Neural progenitor cell (in vitro differentiated cells): Measurements from ENCODE around the gene POLR3A.

Experiments used
- EZH2 ChIP-seq: fragments of 200-600 bp; sonication (generic); IDR thresholded peaks from 2 replicates; pipeline ENCODE4 v1.6.1; 2017; ENCODE audit warnings: antibody characterized with exemption, mild to moderate bottlenecking, moderate library complexity
- EZH2phosphoT487 ChIP-seq: fragments of 200-600 bp; sonication (generic); IDR thresholded peaks from 2 replicates; pipeline ENCODE4 v1.6.1; 2017; ENCODE audit warnings: antibody characterized with exemption
- TF ChIP-seq, protein P1 (sequence below): fragments of 200-600 bp; sonication (generic); IDR thresholded peaks from 2 replicates; pipeline ENCODE4 v1.5.1; 2017; ENCODE audit warnings: antibody characterized with exemption, mild to moderate bottlenecking

DNA sequence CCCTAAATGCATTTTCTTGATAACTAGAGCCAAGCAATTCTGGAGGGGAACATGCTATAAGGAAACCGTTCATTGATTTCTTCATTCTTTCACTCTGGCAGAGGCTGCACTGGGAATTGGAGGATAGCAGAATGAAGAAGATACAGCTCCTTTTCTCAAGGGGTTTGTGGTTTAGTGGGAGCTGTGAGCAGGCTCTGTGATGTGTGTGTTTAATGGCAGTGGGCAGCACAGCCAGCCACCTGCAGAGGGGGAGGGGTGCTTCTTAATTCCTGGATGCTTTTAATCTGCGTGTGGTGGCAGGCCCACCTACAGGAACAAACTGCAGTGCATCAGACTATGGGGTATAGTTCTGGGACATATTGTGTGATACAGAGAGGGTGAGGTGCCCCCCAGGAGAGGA, 36.3 kb upstream of the POLR3A start:
- TF ChIP-seq, protein P1, sequence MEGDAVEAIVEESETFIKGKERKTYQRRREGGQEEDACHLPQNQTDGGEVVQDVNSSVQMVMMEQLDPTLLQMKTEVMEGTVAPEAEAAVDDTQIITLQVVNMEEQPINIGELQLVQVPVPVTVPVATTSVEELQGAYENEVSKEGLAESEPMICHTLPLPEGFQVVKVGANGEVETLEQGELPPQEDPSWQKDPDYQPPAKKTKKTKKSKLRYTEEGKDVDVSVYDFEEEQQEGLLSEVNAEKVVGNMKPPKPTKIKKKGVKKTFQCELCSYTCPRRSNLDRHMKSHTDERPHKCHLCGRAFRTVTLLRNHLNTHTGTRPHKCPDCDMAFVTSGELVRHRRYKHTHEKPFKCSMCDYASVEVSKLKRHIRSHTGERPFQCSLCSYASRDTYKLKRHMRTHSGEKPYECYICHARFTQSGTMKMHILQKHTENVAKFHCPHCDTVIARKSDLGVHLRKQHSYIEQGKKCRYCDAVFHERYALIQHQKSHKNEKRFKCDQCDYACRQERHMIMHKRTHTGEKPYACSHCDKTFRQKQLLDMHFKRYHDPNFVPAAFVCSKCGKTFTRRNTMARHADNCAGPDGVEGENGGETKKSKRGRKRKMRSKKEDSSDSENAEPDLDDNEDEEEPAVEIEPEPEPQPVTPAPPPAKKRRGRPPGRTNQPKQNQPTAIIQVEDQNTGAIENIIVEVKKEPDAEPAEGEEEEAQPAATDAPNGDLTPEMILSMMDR: no peak
- no peak for TF ChIP-seq EZH2phosphoT487
- no peak for TF ChIP-seq EZH2
